Omental fat pad (tissue), 4 donors: Measurements from ENCODE around the gene CCZ1B. TPM values are rescaled to one million over a fixed set of nuclear protein-coding genes. Genes with fewer than 3 reads are reported as not detected.
"Not testable (repeated sequence)": the region's sequence is repeated elsewhere in the genome, so short reads cannot be mapped to it uniquely, and the experiment has no call there.

Experiments used
- ATAC-seq: fragments of 150-250 bp; one replicate; pipeline ENCODE4 v1.9.1; 2016; ENCODE audit warnings: mild to moderate bottlenecking, moderate library complexity; ENCODE audit not compliant: low FRiP score
- DNase-seq: peaks from one replicate; pipeline ENCODE4 v3.0.0-alpha.2; 2019; ENCODE audit warnings: low spot score
- total RNA-seq, 4 donors: library from RNA; depleted of rRNA; stranded (reverse); fragments of >200 nt; gene quantifications; one replicate each; pipeline ENCODE4 v1.1.0, GENCODE V29; 2016

The CCZ1B gene
- total RNA-seq, 4 donors from 2014 or later: 25.7 to 59.9 (median 28.2) TPM

DNA sequence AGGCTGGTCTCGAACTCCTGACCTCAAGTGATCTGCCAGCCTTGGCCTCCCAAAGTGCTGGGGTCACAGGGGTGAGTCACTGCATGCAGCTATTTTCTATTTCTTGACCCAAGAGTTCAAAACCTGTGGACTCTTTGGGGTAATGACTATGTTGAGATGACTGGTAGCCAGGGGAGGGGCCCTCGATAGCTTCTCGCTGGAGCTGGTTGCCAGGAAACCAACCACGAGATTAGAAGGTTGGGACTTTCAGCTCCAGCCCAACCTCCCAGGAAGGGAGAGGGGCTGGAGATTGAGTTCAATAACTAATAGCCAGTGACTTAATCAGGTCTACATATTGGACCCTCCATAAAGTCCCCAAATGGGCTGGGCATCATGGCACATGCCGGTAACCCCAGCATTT, 28.9 kb downstream of the CCZ1B start:
- not testable (repeated sequence) for ATAC-seq, DNase-seq

DNA sequence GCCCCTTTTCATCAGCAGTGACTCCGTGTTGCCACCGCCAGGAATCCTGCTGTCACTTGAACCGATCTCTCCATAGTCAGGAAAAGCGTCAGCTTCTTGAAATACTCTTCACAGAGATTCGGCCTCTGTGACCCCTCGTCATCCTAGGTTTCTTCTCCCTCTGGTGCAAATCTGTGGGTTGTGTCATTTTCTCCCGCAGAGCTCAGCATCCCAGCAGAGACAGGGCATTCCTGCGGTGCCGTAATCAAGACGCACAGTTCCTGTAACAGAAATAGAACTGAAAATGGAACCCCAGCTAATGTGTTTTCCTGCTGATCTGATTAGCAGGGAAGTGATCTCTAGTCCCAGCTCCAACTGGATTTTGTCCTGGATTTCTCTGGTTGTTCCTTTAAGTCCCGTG, 31.8 kb downstream of the CCZ1B start:
- not testable (repeated sequence) for DNase-seq, ATAC-seq

DNA sequence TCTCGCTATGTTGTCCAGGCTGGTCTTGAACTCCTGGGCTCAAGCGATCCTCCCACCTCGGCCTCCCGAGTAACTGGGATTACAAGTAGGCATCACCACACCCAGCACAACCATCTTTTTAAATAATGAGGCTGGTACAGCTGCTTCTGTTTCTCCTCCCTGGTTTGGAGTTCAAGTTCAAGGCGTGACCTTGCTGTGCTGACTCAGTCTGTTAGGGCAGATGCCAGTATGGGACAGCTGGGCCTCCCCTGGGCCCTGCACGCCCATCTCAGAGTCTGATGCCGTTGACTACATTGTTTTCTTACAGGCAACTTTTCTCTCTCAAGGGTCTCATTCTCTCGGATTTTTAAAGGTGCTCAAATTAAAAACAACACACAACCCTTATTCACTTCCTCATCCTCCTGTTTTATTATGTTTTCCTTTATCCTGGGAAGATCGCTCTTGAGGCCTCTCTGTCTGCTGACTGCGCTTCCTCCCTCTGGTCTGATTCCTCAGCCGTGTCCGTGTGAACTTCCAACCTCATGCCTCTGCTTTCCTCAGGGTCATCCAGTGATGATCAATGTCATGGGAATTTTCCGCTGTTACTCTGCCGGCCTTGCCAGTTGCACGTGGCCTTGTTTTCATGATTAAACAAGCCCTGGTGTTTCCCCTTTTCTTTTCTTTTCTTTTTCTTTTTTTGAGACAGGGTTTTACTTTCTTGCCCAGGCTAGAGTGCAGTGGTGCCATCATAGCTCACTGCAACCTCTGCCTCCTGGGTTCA, 33.8 kb downstream of the CCZ1B start:
- ATAC-seq, DNase-seq: not testable (repeated sequence)

DNA sequence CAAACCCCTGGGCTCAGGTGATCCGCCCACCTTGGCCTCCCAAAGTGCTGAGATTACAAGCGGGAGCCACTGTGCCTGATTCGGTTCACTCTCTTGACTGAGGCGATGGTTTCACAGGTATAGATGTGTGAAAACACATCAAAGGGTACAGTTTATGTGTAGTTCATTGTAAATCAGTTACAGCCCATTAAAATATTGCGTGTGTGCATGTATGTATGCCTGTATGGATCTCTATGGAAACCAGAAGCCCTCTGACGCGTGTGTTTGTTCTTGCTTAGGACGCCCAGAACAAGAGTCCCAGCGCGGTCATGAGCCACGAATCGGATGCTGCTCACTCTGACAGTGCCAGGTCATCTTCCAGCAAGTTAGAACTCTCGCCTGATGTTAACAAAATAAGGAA, 36.7 kb downstream of the CCZ1B start:
- not testable (repeated sequence) for DNase-seq, ATAC-seq

DNA sequence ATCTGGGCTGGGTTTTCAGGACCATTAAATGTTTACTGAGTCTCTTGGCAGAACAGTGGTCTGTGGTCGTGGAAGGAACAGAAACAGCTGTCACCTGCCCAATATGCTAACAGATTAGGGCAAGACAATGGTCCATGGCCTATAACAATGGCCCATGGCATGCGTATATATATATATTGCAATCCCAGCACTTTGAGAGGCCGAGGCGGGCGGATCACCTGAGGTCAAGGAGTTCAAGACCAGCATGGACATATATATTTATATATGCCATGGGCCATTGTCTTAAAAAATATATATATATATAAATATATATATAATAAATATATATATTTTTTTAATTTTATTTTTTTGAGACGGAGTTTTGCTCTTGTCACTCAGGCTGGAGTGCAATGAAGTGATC, 44.5 kb downstream of the CCZ1B start:
- DNase-seq, ATAC-seq: not testable (repeated sequence)

DNA sequence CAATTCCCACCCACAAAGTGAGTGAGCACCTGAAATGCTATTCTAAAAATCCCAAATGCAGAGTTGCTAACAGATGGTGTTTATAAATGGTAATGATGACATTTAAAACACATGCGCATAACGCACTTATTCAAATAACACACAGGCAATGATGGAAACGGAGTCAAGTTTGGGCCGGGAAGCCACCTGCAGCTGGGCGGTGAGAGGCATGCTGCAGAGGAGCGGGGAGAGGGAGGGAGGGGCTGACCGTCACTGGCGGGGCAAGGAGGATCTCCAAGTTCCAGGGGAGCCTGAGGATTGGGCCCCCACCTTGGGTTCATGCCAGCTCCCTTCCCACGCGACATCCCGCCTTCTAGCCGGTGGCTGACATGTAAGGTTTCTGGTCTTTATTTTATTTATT, 64.9 kb downstream of the CCZ1B start:
- not testable (repeated sequence) for DNase-seq, ATAC-seq

DNA sequence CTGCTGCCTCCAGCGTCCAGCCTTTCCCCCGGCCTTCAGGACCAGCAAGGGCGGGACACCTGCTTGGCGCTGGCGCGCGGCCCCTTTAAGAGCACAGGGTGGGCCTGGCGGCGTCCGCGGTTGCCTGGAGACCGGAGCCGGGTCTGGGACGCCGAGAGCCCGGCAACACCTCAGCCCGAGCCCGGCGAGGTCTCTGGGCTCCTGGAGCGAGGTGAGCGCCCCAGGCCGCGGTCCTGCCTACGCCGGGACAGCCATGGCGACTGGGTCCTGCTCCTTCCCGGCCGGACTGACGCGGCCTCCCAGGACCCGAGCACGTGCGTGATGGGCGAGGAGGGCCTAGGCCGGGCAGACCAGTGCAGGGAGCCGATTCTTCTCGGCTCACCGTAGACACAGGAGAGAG, 72.1 kb downstream of the CCZ1B start, which contains the start of gene RSPH10B2:
TSS of gene RSPH10B2 (plus strand) at position 140 of the 400 bp plus-strand sequence. CDS start 3,575 bp downstream, outside the sequence.
- not testable (repeated sequence) for DNase-seq
- peak; percentile 63 for ATAC-seq

DNA sequence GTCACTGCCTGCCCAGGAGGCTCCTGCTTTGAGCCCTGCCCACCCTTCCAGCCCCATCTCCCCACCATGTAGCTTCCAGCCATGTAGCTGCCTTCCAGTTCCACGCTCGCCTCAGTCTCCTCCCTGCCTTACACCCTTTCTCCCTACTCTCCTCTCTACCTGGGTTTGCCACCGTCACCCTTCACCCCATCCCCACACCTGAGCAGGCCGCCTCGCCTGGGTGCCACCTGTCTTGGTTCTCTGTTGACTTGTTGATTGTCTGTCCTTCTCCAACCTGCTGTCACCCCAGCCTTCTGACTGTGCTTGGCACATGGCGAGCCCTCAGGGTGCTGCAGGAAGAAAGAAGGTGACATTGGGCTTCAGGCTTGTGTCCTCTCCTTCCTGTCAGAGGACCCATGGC, 75.9 kb downstream of the CCZ1B start:
- not testable (repeated sequence) for ATAC-seq, DNase-seq

DNA sequence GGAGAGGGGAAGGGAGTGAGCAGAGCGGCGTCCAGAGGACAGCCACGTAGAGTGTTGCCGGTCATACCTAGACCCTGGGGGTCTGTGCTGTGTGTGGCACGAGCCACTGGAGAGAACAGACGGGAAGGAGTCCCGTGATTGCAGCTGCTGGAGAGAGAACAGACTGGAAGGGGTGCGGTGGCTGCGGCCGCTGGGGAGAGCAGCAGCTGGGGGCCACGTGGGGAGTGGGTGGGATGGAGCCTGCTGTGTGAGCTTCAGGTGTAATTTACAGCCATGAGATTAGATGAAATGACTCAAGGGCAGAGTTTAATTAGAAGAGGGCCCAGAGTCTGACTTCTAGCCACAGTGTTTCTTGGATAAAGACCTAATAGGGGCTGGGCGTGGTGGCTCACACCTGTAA, 76.7 kb downstream of the CCZ1B start:
- not testable (repeated sequence) for DNase-seq, ATAC-seq

Other genes with a start within 250 kb of the CCZ1B start
- gene ZDHHC4, start 248.8 kb downstream of the CCZ1B start, total RNA-seq: 10 to 100 TPM; 30.6 to 52.3 (median 42.3) TPM
- 10 to 100 TPM; 20.2 to 45.1 (median 24.1) TPM for gene INTS15, start 236.3 kb downstream of the CCZ1B start, total RNA-seq
- 1 to 10 TPM; 4.1 to 5.6 (median 4.7) TPM for gene ZNF853, start 210.7 kb downstream of the CCZ1B start, total RNA-seq
- gene ZNF316, start 189.0 kb downstream of the CCZ1B start, total RNA-seq: 10 to 100 TPM; 14.4 to 27.5 (median 18.8) TPM
- gene ZNF12, start 119.3 kb downstream of the CCZ1B start, total RNA-seq: 10 to 100 TPM; 11.1 to 27.6 (median 16.1) TPM
- under 1 TPM in 1 of 4 donors, not detected in 3; 0.93 TPM for gene RSPH10B2, start 72.2 kb downstream of the CCZ1B start, total RNA-seq